Activated naive CD8-positive, alpha-beta T cell treated with anti-CD3 and anti-CD28 coated beads for 36 hours (primary cell): ENCODE results near the gene NLRP1. TPM values are rescaled to one million over a fixed set of nuclear protein-coding genes. Genes with fewer than 3 reads are reported as not detected.

ENCODE experiments used
- DNase-seq: peaks from one replicate; pipeline ENCODE4 v3.0.0; 2021
- H3K27ac Mint-ChIP-seq: one replicate; pipeline ENCODE4 v1.8.0; 2022; ENCODE audit warnings: mild to moderate bottlenecking, moderate library complexity, mixed read lengths
- H3K27me3 Mint-ChIP-seq: one replicate; pipeline ENCODE4 v1.8.0; 2022; ENCODE audit warnings: mild to moderate bottlenecking, mixed read lengths
- H3K36me3 Mint-ChIP-seq: one replicate; pipeline ENCODE4 v1.8.0; 2021; ENCODE audit warnings: mild to moderate bottlenecking, mixed read lengths
- H3K4me1 Mint-ChIP-seq: one replicate; pipeline ENCODE4 v1.8.0; 2021; ENCODE audit warnings: mixed read lengths
- H3K4me3 Mint-ChIP-seq: one replicate; pipeline ENCODE4 v1.8.0; 2022; ENCODE audit warnings: mild to moderate bottlenecking, moderate library complexity, mixed read lengths
- H3K9me3 Mint-ChIP-seq: one replicate; pipeline ENCODE4 v1.8.0; 2022; ENCODE audit warnings: mixed read lengths
- total RNA-seq, 2 experiments: library from RNA; stranded (reverse); gene quantifications; one replicate each; pipeline ENCODE4 v1.2.3, GENCODE V29; 2021

The NLRP1 gene
- total RNA-seq, 2 experiments from 2014 or later, result 17.2 to 18.8 TPM

GRCh38 chr17:5464717-5465507, 119.4 kb downstream of the NLRP1 start:
- no peak for DNase-seq
- Mint-ChIP-seq H3K4me3 (no peak overlapping the region), H3K36me3 (peaks cover 40% of the 10 kb centered on the region), H3K4me1 (peaks cover 40% of the 10 kb centered on the region), H3K27ac (no peak overlapping the region), H3K27me3 (no peaks in the 10 kb centered on the region), H3K9me3 (no peaks in the 10 kb centered on the region)

Other genes starting within 250 kb of the NLRP1 start
- 100 to 1,000 TPM; 144 to 160 TPM for gene NUP88, start 164.8 kb downstream of the NLRP1 start, total RNA-seq
- gene RPAIN, start 164.3 kb downstream of the NLRP1 start, total RNA-seq, result 10 to 100 TPM; 58.3 to 59.4 TPM
- 100 to 1,000 TPM; 586 to 607 TPM for gene C1QBP, start 145.4 kb downstream of the NLRP1 start, total RNA-seq
- gene DHX33, start 115.5 kb downstream of the NLRP1 start, total RNA-seq, result 10 to 100 TPM; 49.7 to 49.9 TPM
- 10 to 100 TPM; 71.8 to 77.6 TPM for gene DERL2, start 98.3 kb downstream of the NLRP1 start, total RNA-seq
- 10 to 100 TPM; 44.3 to 45.5 TPM for gene MIS12, start 97.9 kb downstream of the NLRP1 start, total RNA-seq